Heart left ventricle (tissue), 16 donors: ENCODE results near the gene MT1H. TPM values are rescaled to one million over a fixed set of nuclear protein-coding genes. Genes with fewer than 3 reads are reported as not detected.

ENCODE experiments used
- ATAC-seq, 4 donors: fragments of 200-7000 bp; cut with Tn5 transposase; one replicate each; pipeline ENCODE4 v1.9.1; 2020 to 2022; ENCODE audit warnings: moderate library complexity in 4 of 4, mild to moderate bottlenecking in 3 of 4, moderate number of reproducible peaks in 1 of 4
- DNase-seq, 5 donors: peaks; one replicate each; pipeline ENCODE4 v3.0.0-alpha.2; 2020
- H3K27ac ChIP-seq, 12 donors: fragments of 200-600 bp; sonication (generic) in 4 of 12; one replicate each; pipeline versions ENCODE4 v1.5.0 to v1.8.0; 2016 to 2022; ENCODE audit warnings: mild to moderate bottlenecking in 2 of 12
- H3K27me3 ChIP-seq, 9 donors: fragments of 200-600 bp; sonication (generic) in 2 of 9; one replicate each; pipeline versions ENCODE4 v1.5.1 to v1.8.0; 2016 to 2022; ENCODE audit warnings: mild to moderate bottlenecking in 3 of 9
- H3K36me3 ChIP-seq, 9 donors: fragments of 200-600 bp; sonication (generic) in 2 of 9; one replicate each; pipeline versions ENCODE4 v1.5.0 to v1.8.0; 2018 to 2022; ENCODE audit warnings: mild to moderate bottlenecking in 2 of 9
- H3K4me1 ChIP-seq, 12 donors: fragments of 200-600 bp; sonication (generic) in 4 of 12; one replicate each; pipeline versions ENCODE4 v1.5.0 to v1.8.0; 2016 to 2022; ENCODE audit warnings: mild to moderate bottlenecking in 3 of 12
- H3K4me3 ChIP-seq, 12 donors: fragments of 200-600 bp; sonication (generic) in 4 of 12; one replicate each; pipeline versions ENCODE4 v1.5.0 to v1.8.0; 2017 to 2022; ENCODE audit warnings: mild to moderate bottlenecking in 9 of 12, moderate library complexity in 4 of 12
- H3K9me3 ChIP-seq, 12 donors: fragments of 200-600 bp; sonication (generic) in 4 of 12; one replicate each; pipeline versions ENCODE4 v1.5.0 to v1.8.0; 2016 to 2022; ENCODE audit warnings: mild to moderate bottlenecking in 1 of 12
- POLR2A ChIP-seq, 2 donors: fragments of 450-650 bp; IDR thresholded peaks; one replicate each; pipeline ENCODE4 v1.6.1; 2017; ENCODE audit warnings: antibody characterized with exemption in 2 of 2, mild to moderate bottlenecking in 2 of 2, moderate library complexity in 2 of 2
- WGBS, 4 donors: extraction: QIAGEN DNeasy Blood & Tissue Kit in 2 of 4; methylation state at CpG; one replicate each; pipeline versions ENCODE4 v1.1.5 to v1.1.7; 2013 to 2018; 5-methylcytosine and 5-hydroxymethylcytosine counted together
- intact Hi-C, 10 donors: fragments of 100-400 bp; cut with DNase I; formaldehyde crosslinking; loops; one replicate each; pipeline versions ENCODE4 v1.11.1 to v1.14.2; 2022
- polyA plus RNA-seq, 2 donors: library from polyadenylated mRNA; stranded (reverse); fragments of 200-250 nt; gene quantifications; one replicate each; pipeline ENCODE4 v1.2.3, GENCODE V29; 2013
- total RNA-seq, 9 donors: library from RNA; depleted of rRNA in 2 of 9; stranded (reverse); fragments of >200 nt in 2 of 9; fragmentation: NEBNext Ultra II Directional in 3 of 9; extraction: Animal tissue kit (Norgen Biotek cat#: 25700) in 3 of 9; gene quantifications; one replicate each; pipeline versions ENCODE4 v1.1.0 to v1.2.4, GENCODE V29; 2016 to 2023
- TF ChIP-seq, protein P1 (sequence below), 12 donors: fragments of 200-600 bp; sonication (generic) in 4 of 12; IDR thresholded peaks; one replicate each; pipeline versions ENCODE4 v1.5.0 to v1.8.0; 2018 to 2022; ENCODE audit warnings: antibody characterized with exemption in 12 of 12, mild to moderate bottlenecking in 5 of 12
- donor health status: ischemic (EF 13 %, LVEDD 7.1; RV severe dilation, severe dysfunction).
- donor health status: healthy with polysubstance abuse.
- donor health status: DM: no; HTN: yes; CAD: no.
- donor health status: DM: no; HTN: no; CAD: no.
- donor health status: ischemic (EF 25% LVEDD 6.9; RV normal size, moderate dysfunction).
- donor health status: ischemic (EF 25% LVEDD 5.7; RV mildly dilated, moderate dysfunction).
- donor health status: healthy.
- donor health status: DM: yes; HTN: yes; CAD: no.
- donor health status: ischemic (EF 35%, LVEDD 5.7; RV mildly dilated, moderate dysfunction).
- donor health status: nonischemic (EF 11% LVEDD 7.7; RV severe dilation, severe dysfunction).
- donor health status: DM: yes; HTN: yes; CAD: no.
- donor health status: PGD.
- donor health status: ischemic (EF 29% LVEDD 5.4; RV normal size, mild dysfunction).
- donor health status: nonischemic (EF 23%, LVEDD 6.1; RV moderate dilation, normal function).

MT1H gene
- total and polyA plus RNA-seq, 11 donors, result 2.2 to 3.1 TPM; not detected in 9

DNA sequence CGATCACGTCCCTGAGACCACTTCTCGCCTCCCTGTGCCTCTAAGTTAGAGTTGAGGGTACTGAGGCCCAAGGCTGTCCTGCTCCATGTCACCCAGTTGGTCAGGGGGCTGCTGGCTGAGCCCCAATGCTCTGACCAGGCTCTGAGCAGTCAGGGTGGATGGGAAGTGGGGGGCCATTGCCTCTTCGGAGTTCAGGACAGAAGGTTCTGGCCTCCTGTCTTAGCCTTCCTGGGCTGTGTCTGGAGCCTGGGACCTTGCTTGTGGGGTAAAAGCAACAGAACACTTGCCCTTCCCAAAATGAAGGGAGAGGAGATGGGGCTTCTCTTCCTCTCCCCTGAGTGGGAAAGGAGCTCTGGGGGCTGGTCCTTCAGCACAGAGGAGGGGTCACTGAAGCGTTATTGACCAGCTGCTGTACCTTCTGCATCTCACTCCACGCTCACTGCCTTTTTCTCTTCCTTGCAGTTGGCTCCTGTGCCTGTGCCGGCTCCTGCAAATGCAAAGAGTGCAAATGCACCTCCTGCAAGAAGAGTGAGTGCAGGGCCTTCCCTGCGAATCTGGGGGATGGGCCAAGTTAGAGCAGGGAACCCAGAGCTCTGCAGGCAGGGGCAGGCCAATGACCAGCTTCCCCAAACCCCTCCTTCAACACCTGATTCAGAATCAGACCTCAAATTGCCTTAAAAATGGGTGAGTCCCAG, 13.2 kb downstream of the MT1H start:
- WGBS, 4 donors, result 48 to 60% (median 52%) methylated on average over 8 of the region's 8 CpGs
- peaks cover 0 to 9% (median 0%) of the 10 kb centered on the region in 12 donors for H3K9me3 ChIP-seq
- no peaks in the 10 kb centered on the region for H3K36me3 ChIP-seq
- H3K4me3 ChIP-seq, result peak overlapping the region; percentile 27 to 69 (median 62)
- peak overlapping the region; percentile 38 to 88 (median 84) for H3K27ac ChIP-seq
- peaks cover 0 to 51% (median 23%) of the 10 kb centered on the region in 12 donors for H3K4me1 ChIP-seq
- no peaks in the 10 kb centered on the region for H3K27me3 ChIP-seq
- intact Hi-C loops, result loop anchor here in 8 of 10 donors (1.0 to 5.0 kb wide), 8 partner anchors 18 to 161 kb away; partner anchors contain the start of genes MT2A (in 8 of the 8), BBS2 (in 1 of the 8), MT1A (in 1 of the 8) and MT1E (in 1 of the 8)
- peak in 1 of 4 donors; percentile 1 for ATAC-seq
- TF ChIP-seq, protein P1, sequence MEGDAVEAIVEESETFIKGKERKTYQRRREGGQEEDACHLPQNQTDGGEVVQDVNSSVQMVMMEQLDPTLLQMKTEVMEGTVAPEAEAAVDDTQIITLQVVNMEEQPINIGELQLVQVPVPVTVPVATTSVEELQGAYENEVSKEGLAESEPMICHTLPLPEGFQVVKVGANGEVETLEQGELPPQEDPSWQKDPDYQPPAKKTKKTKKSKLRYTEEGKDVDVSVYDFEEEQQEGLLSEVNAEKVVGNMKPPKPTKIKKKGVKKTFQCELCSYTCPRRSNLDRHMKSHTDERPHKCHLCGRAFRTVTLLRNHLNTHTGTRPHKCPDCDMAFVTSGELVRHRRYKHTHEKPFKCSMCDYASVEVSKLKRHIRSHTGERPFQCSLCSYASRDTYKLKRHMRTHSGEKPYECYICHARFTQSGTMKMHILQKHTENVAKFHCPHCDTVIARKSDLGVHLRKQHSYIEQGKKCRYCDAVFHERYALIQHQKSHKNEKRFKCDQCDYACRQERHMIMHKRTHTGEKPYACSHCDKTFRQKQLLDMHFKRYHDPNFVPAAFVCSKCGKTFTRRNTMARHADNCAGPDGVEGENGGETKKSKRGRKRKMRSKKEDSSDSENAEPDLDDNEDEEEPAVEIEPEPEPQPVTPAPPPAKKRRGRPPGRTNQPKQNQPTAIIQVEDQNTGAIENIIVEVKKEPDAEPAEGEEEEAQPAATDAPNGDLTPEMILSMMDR (IDR thresholded peaks at IDR 0.05), result no peak
- no peak for TF ChIP-seq POLR2A (IDR thresholded peaks at IDR 0.05)
- no peak for DNase-seq

DNA sequence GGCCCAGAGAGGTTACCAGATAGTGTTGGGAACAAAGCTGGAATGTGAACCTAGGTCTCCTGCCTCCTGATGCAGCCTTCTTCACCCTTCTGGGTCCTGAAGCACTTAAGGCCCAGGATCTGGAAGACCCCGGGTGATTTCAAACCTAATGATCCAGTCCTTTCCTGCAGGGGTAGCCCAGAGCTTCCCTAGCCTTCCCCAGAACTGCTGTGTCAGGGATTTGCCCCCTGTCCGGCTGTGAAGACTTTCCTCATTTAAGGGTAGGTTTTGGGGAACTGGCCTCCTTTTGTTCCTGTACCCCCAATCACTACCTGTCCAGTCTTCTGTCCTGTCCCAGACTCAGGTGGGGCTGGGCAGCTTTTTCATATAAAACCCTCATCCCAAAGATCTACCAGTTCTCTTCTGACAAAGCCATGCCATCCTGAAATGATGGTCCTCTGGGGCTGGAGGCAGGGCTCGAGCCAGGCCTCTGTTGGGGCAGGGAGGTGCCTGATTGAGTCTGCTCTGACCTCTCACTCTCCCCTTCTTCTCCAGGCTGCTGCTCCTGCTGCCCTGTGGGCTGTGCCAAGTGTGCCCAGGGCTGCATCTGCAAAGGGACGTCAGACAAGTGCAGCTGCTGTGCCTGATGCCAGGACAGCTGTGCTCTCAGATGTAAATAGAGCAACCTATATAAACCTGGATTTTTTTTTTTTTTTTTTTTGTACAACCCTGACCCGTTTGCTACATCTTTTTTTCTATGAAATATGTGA, 14.0 kb downstream of the MT1H start:
- no peak for DNase-seq
- Histone ChIP-seq H3K27ac (peak overlapping the region in 5 of 12 donors; percentile 36 to 88 (median 85)), H3K9me3 (peaks cover 0 to 9% (median 0%) of the 10 kb centered on the region in 12 donors), H3K27me3 (no peaks in the 10 kb centered on the region), H3K4me1 (peaks cover 0 to 51% (median 23%) of the 10 kb centered on the region in 12 donors), H3K36me3 (no peaks in the 10 kb centered on the region), H3K4me3 (peak overlapping the region in 11 of 12 donors; percentile 27 to 69 (median 63))
- TF ChIP-seq, protein P1 (IDR thresholded peaks at IDR 0.05), result no peak
- no peak for TF ChIP-seq POLR2A (IDR thresholded peaks at IDR 0.05)
- intact Hi-C loops, result loop anchor here in 7 of 10 donors (2.0 to 5.0 kb wide), 6 partner anchors 17 to 161 kb away; partner anchors contain the start of genes MT2A (in 7 of the 7), BBS2 (in 1 of the 7), MT1A (in 1 of the 7) and MT1E (in 1 of the 7)
- 74 to 85% (median 80%) methylated on average over 5 of the region's 5 CpGs for WGBS, 4 donors
- ATAC-seq, result no peak

DNA sequence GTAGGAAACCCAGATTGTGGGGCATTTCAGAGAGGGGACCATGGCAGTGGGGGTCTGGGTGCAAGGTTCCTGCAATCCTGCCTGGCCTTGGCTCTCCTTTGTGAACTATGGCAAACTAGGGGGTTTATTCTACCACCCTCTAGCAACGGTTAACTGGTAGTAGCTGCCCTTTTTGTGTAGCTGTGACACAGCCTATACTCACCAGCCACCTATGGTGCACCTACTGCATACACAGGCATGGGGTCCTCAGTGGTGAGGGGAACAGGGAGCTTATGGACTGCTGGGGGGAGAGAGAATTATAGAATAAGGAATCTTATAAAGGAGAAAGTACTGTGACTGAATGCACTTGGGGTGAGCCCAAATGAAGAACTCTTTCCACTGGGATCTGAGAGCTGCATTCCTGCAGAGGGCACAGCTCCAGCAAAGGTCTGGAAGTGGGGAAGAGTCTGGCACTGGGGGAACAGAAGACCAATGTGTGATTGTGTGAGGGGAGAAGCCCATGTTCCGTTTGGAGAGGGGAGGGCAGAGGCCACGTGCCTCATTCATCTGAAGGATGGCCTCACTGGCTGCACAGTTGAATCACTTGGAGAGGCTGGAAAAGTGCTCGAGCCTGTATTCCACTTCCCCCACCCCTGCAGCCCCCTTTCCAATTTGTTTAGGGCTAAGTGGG, 14.8 kb downstream of the MT1H start:
- Histone ChIP-seq H3K4me3 (peak overlapping the region in 2 of 12 donors; percentile 63 to 68), H3K36me3 (no peaks in the 10 kb centered on the region), H3K27me3 (no peaks in the 10 kb centered on the region), H3K27ac (peak overlapping the region in 7 of 12 donors; percentile 9 to 88 (median 53)), H3K9me3 (peaks cover 0 to 9% (median 0%) of the 10 kb centered on the region in 12 donors), H3K4me1 (peaks cover 0 to 51% (median 23%) of the 10 kb centered on the region in 12 donors)
- DNase-seq (no peak), ATAC-seq (no peak)
- TF ChIP-seq POLR2A (IDR thresholded peaks at IDR 0.05), result no peak
- TF ChIP-seq, protein P1 (IDR thresholded peaks at IDR 0.05), result no peak
- intact Hi-C loops, result loop anchor here in 7 of 10 donors (5.0 kb wide), 4 partner anchors 47 to 162 kb away; partner anchors contain the start of genes MT2A (in 6 of the 7), BBS2 (in 1 of the 7), MT1A (in 1 of the 7) and MT1E (in 1 of the 7)
- WGBS, 4 donors, result 69 to 84% (median 79%) methylated on average over 4 of the region's 4 CpGs
